ENCODE data around the gene VPS39.

Gene VPS39

GRCh38 chr15:42201801-42202200 lies 6.3 kb downstream of the VPS39 start:
- DNase-seq (ENCODE audit: low spot score) = no peak

GRCh38 chr15:42199126-42199525 lies 9.0 kb downstream of the VPS39 start:
- no peak for DNase-seq (ENCODE audit: low spot score)

- no peak for DNase-seq (ENCODE audit: low spot score)
Observed at GRCh38 chr15:42198516-42198915, 9.6 kb downstream of the VPS39 start.

GRCh38 chr15:42194513-42194912 lies 13.6 kb downstream of the VPS39 start:
- DNase-seq (ENCODE audit: low spot score) = no peak

- no peak for DNase-seq (ENCODE audit: low spot score)
Observed at GRCh38 chr15:42193383-42193782, 14.7 kb downstream of the VPS39 start.

- DNase-seq (ENCODE audit: low spot score) = no peak
Observed at GRCh38 chr15:42191610-42192346, 16.3 kb downstream of the VPS39 start.

GRCh38 chr15:42190370-42190769 lies 17.7 kb downstream of the VPS39 start:
- no peak for DNase-seq (ENCODE audit: low spot score)

GRCh38 chr15:42185801-42186200 lies 22.3 kb downstream of the VPS39 start:
- no peak for DNase-seq (ENCODE audit: low spot score)

GRCh38 chr15:42184736-42185135 lies 23.4 kb downstream of the VPS39 start:
- DNase-seq (ENCODE audit: low spot score) = no peak

GRCh38 chr15:42184296-42184695 lies 23.8 kb downstream of the VPS39 start:
- no peak for DNase-seq (ENCODE audit: low spot score)

- no peak for DNase-seq (ENCODE audit: low spot score)
Observed at GRCh38 chr15:42182961-42183360, 25.1 kb downstream of the VPS39 start.

GRCh38 chr15:42182328-42182886 lies 25.7 kb downstream of the VPS39 start:
- peak; percentile 18 for DNase-seq (ENCODE audit: low spot score)

- DNase-seq (ENCODE audit: low spot score) = no peak
Observed at GRCh38 chr15:42178056-42178455, 30.0 kb downstream of the VPS39 start.

- DNase-seq (ENCODE audit: low spot score) = no peak
Observed at GRCh38 chr15:42175671-42176070, 32.4 kb downstream of the VPS39 start.

- DNase-seq (ENCODE audit: low spot score) = no peak
Observed at GRCh38 chr15:42172475-42172874, 35.6 kb downstream of the VPS39 start.

GRCh38 chr15:42171795-42172194 lies 36.3 kb downstream of the VPS39 start:
- no peak for DNase-seq (ENCODE audit: low spot score)

- DNase-seq (ENCODE audit: low spot score) = no peak
Observed at GRCh38 chr15:42171122-42171521, 37.0 kb downstream of the VPS39 start.

- no peak for DNase-seq (ENCODE audit: low spot score)
Observed at GRCh38 chr15:42166225-42166940, 41.7 kb downstream of the VPS39 start.

GRCh38 chr15:42165106-42165505 lies 43.0 kb downstream of the VPS39 start:
- DNase-seq (ENCODE audit: low spot score) = no peak

- no peak for DNase-seq (ENCODE audit: low spot score)
Observed at GRCh38 chr15:42163947-42164550, 44.1 kb downstream of the VPS39 start.

- DNase-seq (ENCODE audit: low spot score) = no peak
Observed at GRCh38 chr15:42163291-42163690, 44.8 kb downstream of the VPS39 start.

- no peak for DNase-seq (ENCODE audit: low spot score)
Observed at GRCh38 chr15:42160136-42160535, 48.0 kb downstream of the VPS39 start.

All from kidney tubule cell (primary cell).